Stimulated activated CD8-positive, alpha-beta memory T cell treated with anti-CD3 and anti-CD28 coated beads, Interleukin-4, amount 100 ng/mL, for 24 hours (primary cell): ENCODE data around the gene SH3BGRL2.
"Not testable (repeated sequence)": the region's sequence is repeated elsewhere in the genome, so short reads cannot be mapped to it uniquely, and the experiment has no call there.

Experiments
- DNase-seq: peaks from one replicate; pipeline ENCODE4 v3.0.0-alpha.2; 2020; ENCODE audit warnings: low read depth

The SH3BGRL2 gene

DNA sequence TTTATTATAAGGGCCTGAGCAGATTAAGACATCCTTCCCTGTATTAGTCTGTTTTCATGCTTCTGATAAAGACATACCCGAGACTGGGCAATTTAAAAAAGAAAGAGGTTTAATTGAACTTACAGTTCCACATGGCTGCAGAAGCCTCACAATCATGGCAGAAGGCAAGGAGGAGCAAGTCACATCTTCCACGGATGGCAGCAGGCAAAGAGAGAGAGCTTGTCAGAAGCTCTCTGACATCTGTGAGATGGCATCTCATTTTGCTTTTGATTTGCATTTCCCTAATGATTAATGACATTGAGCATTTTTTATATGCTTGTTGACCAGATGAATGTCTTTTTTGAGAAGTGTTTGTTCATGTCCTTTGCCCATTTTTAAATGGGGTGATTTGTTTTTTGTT lies 114.2 kb downstream of the SH3BGRL2 start:
- DNase-seq = not testable (repeated sequence)

- not testable (repeated sequence) for DNase-seq
Observed at GRCh38 chr6:79746325-79746724, 115.2 kb downstream of the SH3BGRL2 start.

DNA sequence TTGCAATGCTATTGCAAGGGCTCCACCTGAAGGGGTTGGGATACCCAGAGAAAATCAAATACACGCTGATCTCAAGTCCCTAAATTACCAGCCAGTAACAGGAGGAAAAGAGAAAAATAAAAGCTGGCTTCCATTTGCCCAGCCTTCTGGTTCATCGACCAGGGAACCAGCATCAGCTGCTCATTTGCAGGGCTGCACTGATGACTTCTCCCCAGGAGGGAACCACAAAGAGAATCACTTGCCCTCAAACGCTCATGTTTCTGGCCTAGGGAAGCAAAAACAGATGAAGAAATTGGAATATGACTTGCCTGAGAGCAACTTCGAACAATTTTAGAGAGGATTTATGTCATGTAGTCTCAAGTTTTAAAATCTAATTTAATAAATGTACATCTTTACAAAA lies 119.7 kb downstream of the SH3BGRL2 start:
- no peak for DNase-seq
